ENCODE data around the gene ACP3.
"Not testable (repeated sequence)": the region's sequence is repeated elsewhere in the genome, so short reads cannot be mapped to it uniquely, and the experiment has no call there.

Gene ACP3

GRCh38 chr3:132382688-132383194 lies 65.5 kb downstream of the ACP3 start:
- no peak for TF ChIP-seq CTCF (conservative IDR thresholded peaks at IDR 0.05; ENCODE audit: control insufficient read depth, insufficient read depth, low read depth, low read length)
- DNase-seq (ENCODE audit: low read depth): no peak
- H3K4me3 ChIP-seq (ENCODE audit: control insufficient read depth, low read depth, low read length): no peak overlapping the region

GRCh38 chr3:132386259-132386658 lies 69.1 kb downstream of the ACP3 start:
- no peak for TF ChIP-seq CTCF (conservative IDR thresholded peaks at IDR 0.05; ENCODE audit: control insufficient read depth, insufficient read depth, low read depth, low read length)
- no peak overlapping the region for H3K4me3 ChIP-seq (ENCODE audit: control insufficient read depth, low read depth, low read length)
- DNase-seq (ENCODE audit: low read depth): no peak

GRCh38 chr3:132392675-132393074 lies 75.5 kb downstream of the ACP3 start:
- DNase-seq (ENCODE audit: low read depth): not testable (repeated sequence)

GRCh38 chr3:132394320-132394719 lies 77.1 kb downstream of the ACP3 start:
- no peak overlapping the region for H3K4me3 ChIP-seq (ENCODE audit: control insufficient read depth, low read depth, low read length)
- peak; percentile 69 for DNase-seq (ENCODE audit: low read depth)
- TF ChIP-seq CTCF (conservative IDR thresholded peaks at IDR 0.05; ENCODE audit: control insufficient read depth, insufficient read depth, low read depth, low read length): no peak

More at GRCh38 chr3:132392675-132393074, 75.5 kb downstream of the ACP3 start:
- not testable (repeated sequence) for H3K4me3 ChIP-seq (ENCODE audit: control insufficient read depth, low read depth, low read length)

GRCh38 chr3:132395126-132395525 lies 77.9 kb downstream of the ACP3 start:
- no peak overlapping the region for H3K4me3 ChIP-seq (ENCODE audit: control insufficient read depth, low read depth, low read length)
- no peak for DNase-seq (ENCODE audit: low read depth)
- no peak for TF ChIP-seq CTCF (conservative IDR thresholded peaks at IDR 0.05; ENCODE audit: control insufficient read depth, insufficient read depth, low read depth, low read length)

GRCh38 chr3:132396255-132396654 lies 79.0 kb downstream of the ACP3 start:
- no peak for DNase-seq (ENCODE audit: low read depth)
- no peak for TF ChIP-seq CTCF (conservative IDR thresholded peaks at IDR 0.05; ENCODE audit: control insufficient read depth, insufficient read depth, low read depth, low read length)
- H3K4me3 ChIP-seq (ENCODE audit: control insufficient read depth, low read depth, low read length): no peak overlapping the region

GRCh38 chr3:132396776-132397175 lies 79.6 kb downstream of the ACP3 start:
- H3K4me3 ChIP-seq (ENCODE audit: control insufficient read depth, low read depth, low read length); DNase-seq (ENCODE audit: low read depth): not testable (repeated sequence)
